ENCODE data around the gene ELMOD1. TPM values are rescaled to one million over a fixed set of nuclear protein-coding genes. Genes with fewer than 3 reads are reported as not detected.

ELMOD1 gene
- total RNA-seq, 1 donor from 2014 or later: 0.55 TPM

DNA sequence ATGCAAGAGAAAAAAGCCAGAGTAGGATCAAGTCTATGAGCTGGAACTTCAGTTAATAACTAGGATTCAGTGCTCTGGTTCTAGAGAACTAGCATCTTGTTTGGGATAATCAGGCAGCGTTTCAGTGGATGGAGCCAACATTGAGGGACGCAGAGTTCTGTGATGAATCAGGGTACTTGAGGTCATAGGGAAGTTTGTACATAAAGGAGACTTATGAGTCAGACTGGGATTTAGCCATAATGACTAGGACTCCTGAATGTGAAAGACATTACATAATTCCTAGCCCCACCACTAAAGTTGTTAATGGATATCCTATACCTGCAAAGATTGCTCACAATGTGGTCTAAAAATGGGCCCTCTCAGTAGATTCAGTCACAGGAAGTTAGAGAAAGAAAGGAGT, 114.1 kb downstream of the ELMOD1 start:
- TF ChIP-seq, protein P1, sequence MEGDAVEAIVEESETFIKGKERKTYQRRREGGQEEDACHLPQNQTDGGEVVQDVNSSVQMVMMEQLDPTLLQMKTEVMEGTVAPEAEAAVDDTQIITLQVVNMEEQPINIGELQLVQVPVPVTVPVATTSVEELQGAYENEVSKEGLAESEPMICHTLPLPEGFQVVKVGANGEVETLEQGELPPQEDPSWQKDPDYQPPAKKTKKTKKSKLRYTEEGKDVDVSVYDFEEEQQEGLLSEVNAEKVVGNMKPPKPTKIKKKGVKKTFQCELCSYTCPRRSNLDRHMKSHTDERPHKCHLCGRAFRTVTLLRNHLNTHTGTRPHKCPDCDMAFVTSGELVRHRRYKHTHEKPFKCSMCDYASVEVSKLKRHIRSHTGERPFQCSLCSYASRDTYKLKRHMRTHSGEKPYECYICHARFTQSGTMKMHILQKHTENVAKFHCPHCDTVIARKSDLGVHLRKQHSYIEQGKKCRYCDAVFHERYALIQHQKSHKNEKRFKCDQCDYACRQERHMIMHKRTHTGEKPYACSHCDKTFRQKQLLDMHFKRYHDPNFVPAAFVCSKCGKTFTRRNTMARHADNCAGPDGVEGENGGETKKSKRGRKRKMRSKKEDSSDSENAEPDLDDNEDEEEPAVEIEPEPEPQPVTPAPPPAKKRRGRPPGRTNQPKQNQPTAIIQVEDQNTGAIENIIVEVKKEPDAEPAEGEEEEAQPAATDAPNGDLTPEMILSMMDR (IDR thresholded peaks at IDR 0.05; ENCODE audit: unreplicated experiment): no peak
- peaks cover 14% of the 10 kb centered on the region for H3K4me1 Mint-ChIP-seq (ENCODE audit: low read depth)
- H3K9me3 Mint-ChIP-seq (ENCODE audit: low read depth): no peaks in the 10 kb centered on the region
- H3K27ac Mint-ChIP-seq: no peak overlapping the region
- H3K36me3 Mint-ChIP-seq (ENCODE audit: insufficient read depth): no peaks in the 10 kb centered on the region
- H3K27me3 Mint-ChIP-seq: peaks cover 8% of the 10 kb centered on the region
- no peak for DNase-seq (ENCODE audit: low spot score, unreplicated experiment)
- no peak overlapping the region for H3K4me3 Mint-ChIP-seq (ENCODE audit: low read depth)

DNA sequence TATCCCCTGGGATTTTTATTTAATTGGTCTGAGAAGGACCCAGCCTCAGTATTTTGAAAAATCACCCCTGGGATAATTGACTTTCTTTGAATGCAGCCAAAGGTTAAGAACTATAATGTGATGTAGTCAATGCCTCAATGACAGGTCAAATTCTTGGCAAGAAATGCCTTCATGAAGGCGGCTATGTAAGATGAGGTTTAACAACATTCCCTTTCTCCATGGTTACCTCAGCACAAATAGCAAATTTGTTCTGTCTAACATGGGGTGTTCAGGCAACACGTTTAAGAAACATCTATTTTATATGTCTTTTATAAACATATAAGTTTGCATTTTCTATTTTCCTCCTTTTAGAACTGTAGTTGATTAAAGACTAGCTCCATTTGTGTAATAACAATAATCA, 115.6 kb downstream of the ELMOD1 start:
- TF ChIP-seq, protein P1 (IDR thresholded peaks at IDR 0.05; ENCODE audit: unreplicated experiment): no peak
- Mint-ChIP-seq H3K36me3 (ENCODE audit: insufficient read depth) (no peaks in the 10 kb centered on the region), H3K4me1 (ENCODE audit: low read depth) (peaks cover 25% of the 10 kb centered on the region), H3K27ac (no peak overlapping the region), H3K27me3 (peaks cover 8% of the 10 kb centered on the region), H3K9me3 (ENCODE audit: low read depth) (no peaks in the 10 kb centered on the region), H3K4me3 (ENCODE audit: low read depth) (no peak overlapping the region)
- DNase-seq (ENCODE audit: low spot score, unreplicated experiment): no peak

DNA sequence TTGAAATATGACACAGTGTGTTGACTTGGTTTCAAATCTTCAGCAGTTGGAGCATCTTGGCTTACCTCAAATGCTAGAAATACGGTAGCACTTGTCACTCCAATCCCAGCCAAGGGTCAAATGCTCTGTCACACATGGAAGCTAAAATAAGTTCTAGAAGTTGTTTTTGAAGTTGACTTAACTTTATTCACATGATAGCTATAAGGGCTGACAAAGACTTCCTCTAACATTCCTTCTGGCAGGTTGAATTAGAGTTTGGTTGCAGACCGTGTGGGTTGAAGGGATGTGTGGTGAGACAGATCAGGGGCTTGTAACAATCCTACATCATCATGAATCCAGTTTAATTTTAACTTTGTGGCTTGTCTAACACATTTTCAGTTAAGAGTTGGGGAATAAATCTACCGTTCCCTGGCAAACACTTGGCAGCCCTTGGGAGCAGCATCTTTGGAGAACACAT, 116.3 kb downstream of the ELMOD1 start:
- TF ChIP-seq, protein P1 (IDR thresholded peaks at IDR 0.05; ENCODE audit: unreplicated experiment): no peak
- Mint-ChIP-seq H3K27ac (no peak overlapping the region), H3K27me3 (peaks cover 9% of the 10 kb centered on the region)

DNA sequence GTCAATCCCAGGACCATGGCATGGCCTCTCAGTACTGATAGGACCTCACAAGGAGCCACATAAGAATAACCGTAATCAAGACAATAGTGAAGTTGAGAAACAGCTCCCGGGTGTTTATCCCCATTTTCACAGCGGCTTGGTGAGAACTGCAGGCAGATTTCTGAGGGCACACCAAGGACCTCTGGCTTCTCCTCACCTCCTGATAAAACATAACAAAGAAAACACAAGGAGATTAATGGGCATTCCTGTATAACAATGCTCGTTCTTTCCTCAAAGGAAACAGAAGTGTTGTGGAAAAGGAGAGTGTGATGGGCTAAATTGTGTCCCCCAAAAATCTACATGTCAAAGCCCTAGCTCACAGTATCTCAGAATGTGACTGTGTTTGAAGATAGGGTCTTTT, 116.9 kb downstream of the ELMOD1 start:
- Mint-ChIP-seq H3K9me3 (ENCODE audit: low read depth) (no peaks in the 10 kb centered on the region), H3K27me3 (peaks cover 11% of the 10 kb centered on the region), H3K4me3 (ENCODE audit: low read depth) (no peak overlapping the region), H3K4me1 (ENCODE audit: low read depth) (peaks cover 33% of the 10 kb centered on the region), H3K36me3 (ENCODE audit: insufficient read depth) (no peaks in the 10 kb centered on the region), H3K27ac (no peak overlapping the region)
- no peak for DNase-seq (ENCODE audit: low spot score, unreplicated experiment)
- TF ChIP-seq, protein P1 (IDR thresholded peaks at IDR 0.05; ENCODE audit: unreplicated experiment): no peak

More for the DNA sequence above, 116.3 kb downstream of the ELMOD1 start:
- Mint-ChIP-seq H3K36me3 (ENCODE audit: insufficient read depth) (no peaks in the 10 kb centered on the region), H3K4me3 (ENCODE audit: low read depth) (no peak overlapping the region), H3K9me3 (ENCODE audit: low read depth) (no peaks in the 10 kb centered on the region), H3K4me1 (ENCODE audit: low read depth) (peaks cover 29% of the 10 kb centered on the region)
- DNase-seq (ENCODE audit: low spot score, unreplicated experiment): no peak

DNA sequence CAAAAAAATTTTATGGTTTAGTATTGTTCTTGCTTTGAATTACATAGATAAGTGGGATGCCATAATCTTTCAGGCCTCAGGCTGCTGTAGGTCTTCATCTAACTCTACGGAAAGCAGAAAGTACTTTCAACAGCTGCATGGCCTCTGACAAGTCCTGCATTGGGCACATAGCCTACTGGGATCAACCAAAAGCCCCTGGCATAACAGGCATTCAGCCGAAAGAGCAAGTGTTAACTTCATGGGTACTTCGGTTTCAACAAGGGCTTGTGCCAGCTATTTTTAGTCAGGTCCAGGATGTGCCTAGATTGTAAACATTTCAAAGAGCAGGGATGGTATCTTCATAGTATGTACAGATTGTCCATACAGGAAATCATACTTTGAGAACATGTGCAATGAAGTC, 117.8 kb downstream of the ELMOD1 start:
- Mint-ChIP-seq H3K4me3 (ENCODE audit: low read depth) (no peak overlapping the region), H3K27ac (no peak overlapping the region), H3K27me3 (peaks cover 7% of the 10 kb centered on the region), H3K36me3 (ENCODE audit: insufficient read depth) (no peaks in the 10 kb centered on the region), H3K4me1 (ENCODE audit: low read depth) (peaks cover 37% of the 10 kb centered on the region), H3K9me3 (ENCODE audit: low read depth) (no peaks in the 10 kb centered on the region)
- TF ChIP-seq, protein P1 (IDR thresholded peaks at IDR 0.05; ENCODE audit: unreplicated experiment): no peak
- no peak for DNase-seq (ENCODE audit: low spot score, unreplicated experiment)
